ENCODE results near the gene KRTAP12-3.

GRCh38 chr21:44618909-44619308 is 38.8 kb upstream of the KRTAP12-3 start:
- TF ChIP-seq CTCF (IDR thresholded peaks at IDR 0.05) = no peak
- TF ChIP-seq POLR2A (IDR thresholded peaks at IDR 0.05) = no peak
- no peak for TF ChIP-seq POLR2AphosphoS5 (IDR thresholded peaks at IDR 0.05)
- TF ChIP-seq EP300 (IDR thresholded peaks at IDR 0.05) = no peak

Measured in upper lobe of left lung (tissue), 4 donors.